GM20000 (cell line): Measurements from ENCODE around the gene CYFIP1.

Source experiments
- DNase-seq: peaks from one replicate; pipeline ENCODE4 v3.0.0; 2012; ENCODE audit warnings: low spot score
- TF ChIP-seq, protein P1 (sequence below): IDR thresholded peaks from 2 replicates; pipeline ENCODE4 v1.5.1; 2012; ENCODE audit warnings: mild to moderate bottlenecking, control low read depth; ENCODE audit errors: extremely low read depth, missing control alignments

The CYFIP1 gene

DNA sequence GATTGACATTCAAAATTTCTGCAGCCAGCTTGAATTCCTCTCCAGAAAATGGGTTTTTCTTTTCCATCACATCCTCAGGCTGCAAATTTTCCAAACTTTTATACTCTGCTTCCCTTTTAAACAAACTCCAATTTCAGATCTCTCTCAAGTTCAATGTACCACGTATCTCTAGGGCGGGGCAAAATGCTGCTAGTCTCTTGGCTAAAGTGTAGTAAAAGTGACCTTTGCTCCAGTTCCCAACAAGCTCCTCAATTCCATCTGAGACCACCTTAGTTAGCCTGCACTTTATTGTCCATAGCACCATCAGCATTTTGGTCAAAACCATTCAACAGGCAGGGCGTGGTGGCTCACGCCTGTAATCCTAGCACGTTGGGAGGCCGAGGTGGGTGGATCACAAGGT, 95.0 kb downstream of the CYFIP1 start:
- no peak for DNase-seq
- TF ChIP-seq, protein P1, sequence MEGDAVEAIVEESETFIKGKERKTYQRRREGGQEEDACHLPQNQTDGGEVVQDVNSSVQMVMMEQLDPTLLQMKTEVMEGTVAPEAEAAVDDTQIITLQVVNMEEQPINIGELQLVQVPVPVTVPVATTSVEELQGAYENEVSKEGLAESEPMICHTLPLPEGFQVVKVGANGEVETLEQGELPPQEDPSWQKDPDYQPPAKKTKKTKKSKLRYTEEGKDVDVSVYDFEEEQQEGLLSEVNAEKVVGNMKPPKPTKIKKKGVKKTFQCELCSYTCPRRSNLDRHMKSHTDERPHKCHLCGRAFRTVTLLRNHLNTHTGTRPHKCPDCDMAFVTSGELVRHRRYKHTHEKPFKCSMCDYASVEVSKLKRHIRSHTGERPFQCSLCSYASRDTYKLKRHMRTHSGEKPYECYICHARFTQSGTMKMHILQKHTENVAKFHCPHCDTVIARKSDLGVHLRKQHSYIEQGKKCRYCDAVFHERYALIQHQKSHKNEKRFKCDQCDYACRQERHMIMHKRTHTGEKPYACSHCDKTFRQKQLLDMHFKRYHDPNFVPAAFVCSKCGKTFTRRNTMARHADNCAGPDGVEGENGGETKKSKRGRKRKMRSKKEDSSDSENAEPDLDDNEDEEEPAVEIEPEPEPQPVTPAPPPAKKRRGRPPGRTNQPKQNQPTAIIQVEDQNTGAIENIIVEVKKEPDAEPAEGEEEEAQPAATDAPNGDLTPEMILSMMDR: no peak

- DNase-seq: no peak
- TF ChIP-seq, protein P1: no peak
Measured at GRCh38 chr15:22884344-22884743, 95.8 kb downstream of the CYFIP1 start.

DNA sequence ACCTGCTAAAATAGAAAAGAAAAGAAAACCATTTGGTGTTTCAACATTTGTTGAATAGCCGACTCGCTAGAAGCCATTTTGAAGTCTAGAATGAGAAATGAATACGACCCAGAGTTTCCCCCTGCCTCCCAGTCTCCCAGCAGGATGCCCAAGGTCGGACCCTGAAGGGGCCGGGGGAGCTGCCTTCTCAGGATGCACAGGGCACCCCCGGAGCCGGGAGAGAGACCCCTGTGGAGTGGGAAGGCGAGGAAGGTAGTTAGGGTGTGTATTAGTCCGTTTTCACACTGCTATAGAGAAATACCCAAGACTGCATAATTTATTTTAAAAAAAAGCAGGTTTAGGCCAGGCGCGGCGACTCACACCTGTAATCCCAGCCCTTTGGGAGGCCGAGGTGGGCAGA, 97.0 kb downstream of the CYFIP1 start:
- TF ChIP-seq, protein P1: no peak
- DNase-seq: no peak

DNA sequence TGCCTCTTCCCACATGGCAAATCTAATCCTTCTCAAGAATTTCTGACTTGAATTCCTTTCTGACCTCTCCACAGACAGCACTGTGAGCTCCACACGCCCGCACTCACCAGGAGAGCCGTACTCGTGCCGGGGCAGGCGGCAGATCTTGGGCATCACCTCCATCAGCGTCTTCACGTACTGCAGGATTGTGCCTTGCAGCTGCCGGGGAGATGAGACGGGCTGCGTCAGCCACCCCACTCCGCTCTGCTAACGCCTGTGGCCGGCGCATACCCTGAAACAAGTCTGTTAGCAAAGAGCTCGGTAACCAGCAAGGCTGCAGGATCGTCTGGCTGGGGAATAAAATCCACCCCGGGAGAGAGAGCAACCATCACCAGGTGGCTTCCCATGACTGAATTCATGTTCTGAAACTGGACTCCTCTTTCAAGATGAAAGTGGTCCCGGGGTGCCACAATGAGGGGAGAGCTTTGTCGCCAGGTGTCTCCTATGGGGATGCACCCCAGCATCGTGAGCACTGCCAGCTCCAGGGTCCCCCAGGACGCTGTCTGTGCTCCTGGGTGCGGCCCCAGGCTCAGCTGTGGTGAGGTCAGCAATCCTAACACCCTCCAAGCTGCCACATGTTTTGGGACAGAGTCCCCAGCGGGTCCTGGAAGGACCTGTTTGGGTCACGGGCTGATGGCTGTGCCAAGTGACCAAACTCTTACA, 98.3 kb downstream of the CYFIP1 start:
- TF ChIP-seq, protein P1: no peak
- no peak for DNase-seq

GRCh38 chr15:22880981-22881738, 99.0 kb downstream of the CYFIP1 start:
- no peak for DNase-seq
- TF ChIP-seq, protein P1: no peak

DNA sequence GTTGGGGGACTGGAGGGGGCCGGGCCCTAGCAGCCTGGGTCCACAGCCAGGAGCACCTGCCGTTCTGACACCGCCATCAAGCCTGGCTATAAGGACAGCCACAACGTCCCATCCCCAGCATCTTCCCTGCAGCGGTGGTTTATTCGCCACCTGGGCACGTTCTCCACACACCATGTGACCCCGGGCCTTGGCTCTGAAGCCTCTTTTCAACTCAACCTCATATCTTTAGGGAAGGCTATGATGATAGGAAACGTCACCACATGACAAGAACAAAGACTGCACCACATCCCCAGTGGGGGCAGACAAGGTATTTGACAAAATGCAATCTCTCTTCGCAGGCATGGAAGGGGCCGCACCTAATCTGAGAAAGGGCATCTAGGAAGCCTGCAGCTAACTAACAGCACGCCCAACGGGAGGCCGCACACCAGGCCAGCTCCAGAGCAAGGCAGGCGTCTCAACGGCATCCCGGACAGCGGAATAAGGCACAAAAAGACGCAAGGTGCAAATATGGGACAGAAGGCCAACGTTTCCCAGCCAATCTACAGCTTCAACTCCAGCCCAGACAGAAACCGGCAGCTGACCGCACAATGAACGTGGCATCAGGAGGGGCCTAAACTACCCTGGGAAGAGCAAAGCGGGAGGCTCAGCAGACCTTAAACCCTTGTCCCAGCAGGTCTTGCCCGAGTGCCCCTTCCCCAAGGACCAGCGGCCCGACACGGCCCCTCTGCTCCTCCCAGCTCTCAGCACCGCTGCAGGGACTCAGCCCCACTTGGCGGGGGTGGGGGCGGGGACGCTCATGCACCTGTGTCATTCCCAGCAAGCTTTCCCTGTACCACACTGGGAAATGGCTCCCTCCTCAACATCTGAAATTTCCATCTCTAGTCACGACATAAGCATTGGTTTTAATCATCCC, 99.8 kb downstream of the CYFIP1 start:
- DNase-seq: no peak
- TF ChIP-seq, protein P1: no peak
